G401.6 (cell line): ENCODE results near the gene ADRA2B.
"Not testable (repeated sequence)": the region's sequence is repeated elsewhere in the genome, so short reads cannot be mapped to it uniquely, and the experiment has no call there.

Experiments used
- FAIRE-seq: peaks from 2 replicates; lab custom pipeline; 2012; peaks lifted over from hg19 to GRCh38; lab: Jason Lieb, UNC

Gene ADRA2B

GRCh38 chr2:96150007-96150640, 33.8 kb upstream of the ADRA2B start:
- no peak for FAIRE-seq

DNA sequence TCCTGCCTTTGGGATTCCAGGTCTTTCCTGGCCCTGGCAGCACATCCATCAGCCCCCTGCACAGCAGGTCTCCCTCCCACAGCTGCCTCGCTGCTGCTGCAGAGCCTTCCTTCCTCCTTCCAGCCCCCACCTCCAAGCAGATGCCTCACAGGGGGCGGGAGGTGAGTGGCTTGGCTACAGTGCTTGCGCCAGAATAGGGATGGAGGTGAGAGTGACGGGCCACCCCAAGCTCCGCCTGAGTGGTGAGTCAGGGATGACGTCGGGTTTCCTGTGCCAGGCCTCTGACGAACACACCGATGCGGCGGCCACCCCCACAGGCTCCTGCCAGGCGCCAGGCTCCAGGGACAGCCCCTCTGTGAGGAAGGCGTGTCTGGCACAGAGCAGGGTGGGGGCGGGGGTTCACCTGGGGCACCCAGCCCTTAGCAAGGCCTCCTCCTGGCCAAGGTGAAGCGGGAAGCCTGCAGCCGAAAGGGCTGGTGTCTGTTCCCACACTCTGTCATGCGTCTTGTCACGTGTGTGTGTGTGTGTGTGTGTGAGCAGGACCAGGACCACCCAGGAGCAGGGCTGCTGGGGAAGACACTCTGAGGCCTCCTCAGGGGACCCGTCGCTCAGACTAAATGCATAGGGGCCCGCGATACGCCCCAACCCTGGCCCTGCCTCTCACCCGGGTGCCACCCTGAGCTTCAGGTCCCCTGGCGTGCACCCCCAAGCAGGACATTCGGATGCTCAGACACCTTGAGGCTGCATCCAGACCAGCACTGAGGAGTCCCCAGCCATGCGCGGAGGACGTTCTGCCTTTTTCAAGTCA, 32.2 kb upstream of the ADRA2B start:
- no peak for FAIRE-seq

- FAIRE-seq, result no peak
These were observed 31.3 kb upstream of the ADRA2B start for GRCh38 chr2:96147593-96148201.

- FAIRE-seq, result no peak
These were observed 30.7 kb upstream of the ADRA2B start for GRCh38 chr2:96146881-96147592.

DNA sequence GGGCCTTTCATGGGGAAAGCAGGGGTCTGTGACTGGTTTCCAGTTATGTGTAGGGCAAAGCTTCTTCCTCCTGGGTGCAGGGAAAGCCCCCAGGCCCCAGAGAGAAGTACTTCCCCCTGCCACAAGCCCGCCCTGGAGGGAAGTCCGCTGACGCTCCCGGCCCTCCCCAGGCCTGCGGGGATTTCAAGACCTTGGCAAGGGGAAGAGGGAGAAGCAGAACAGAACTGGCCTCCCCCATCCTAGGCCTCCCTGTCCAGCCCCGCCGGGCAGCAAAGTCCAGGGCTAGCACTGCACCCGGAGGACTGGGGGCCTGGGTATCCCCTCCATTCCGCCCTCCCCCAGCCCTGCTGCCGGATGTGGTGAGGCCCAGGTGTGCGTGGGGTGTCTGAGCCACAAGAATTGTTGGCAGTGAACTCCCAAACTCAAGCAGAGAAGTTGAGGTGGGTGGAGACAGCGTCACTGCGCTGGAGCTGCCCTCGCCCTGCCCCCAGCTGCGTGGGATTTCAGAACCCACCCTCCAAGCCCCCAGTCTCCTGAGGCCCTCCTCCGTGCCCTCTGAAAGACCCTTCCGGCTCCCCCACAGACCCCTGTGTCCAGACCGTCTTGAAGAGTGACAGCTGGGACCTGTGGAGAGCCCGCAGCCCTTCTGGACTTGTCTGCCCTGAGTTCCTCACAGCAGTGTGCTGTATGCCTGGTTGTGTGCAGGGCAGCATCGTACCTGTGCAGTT, 29.9 kb upstream of the ADRA2B start:
- FAIRE-seq, result no peak

DNA sequence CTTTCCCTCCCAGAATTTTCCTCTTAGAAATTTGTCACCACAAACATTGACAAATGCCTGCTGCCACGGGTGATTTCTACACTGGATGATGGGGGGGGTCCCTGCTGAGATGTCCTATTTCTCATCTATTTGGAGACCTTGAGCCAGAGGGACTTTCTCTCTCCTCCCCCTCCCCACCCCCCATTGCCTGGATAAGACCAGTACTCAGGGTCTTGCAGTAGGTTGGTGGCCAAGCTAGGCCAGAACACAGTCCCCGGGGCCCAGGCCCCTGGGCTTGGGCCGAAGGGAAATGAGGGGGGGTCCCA, 29.4 kb upstream of the ADRA2B start:
- no peak for FAIRE-seq

DNA sequence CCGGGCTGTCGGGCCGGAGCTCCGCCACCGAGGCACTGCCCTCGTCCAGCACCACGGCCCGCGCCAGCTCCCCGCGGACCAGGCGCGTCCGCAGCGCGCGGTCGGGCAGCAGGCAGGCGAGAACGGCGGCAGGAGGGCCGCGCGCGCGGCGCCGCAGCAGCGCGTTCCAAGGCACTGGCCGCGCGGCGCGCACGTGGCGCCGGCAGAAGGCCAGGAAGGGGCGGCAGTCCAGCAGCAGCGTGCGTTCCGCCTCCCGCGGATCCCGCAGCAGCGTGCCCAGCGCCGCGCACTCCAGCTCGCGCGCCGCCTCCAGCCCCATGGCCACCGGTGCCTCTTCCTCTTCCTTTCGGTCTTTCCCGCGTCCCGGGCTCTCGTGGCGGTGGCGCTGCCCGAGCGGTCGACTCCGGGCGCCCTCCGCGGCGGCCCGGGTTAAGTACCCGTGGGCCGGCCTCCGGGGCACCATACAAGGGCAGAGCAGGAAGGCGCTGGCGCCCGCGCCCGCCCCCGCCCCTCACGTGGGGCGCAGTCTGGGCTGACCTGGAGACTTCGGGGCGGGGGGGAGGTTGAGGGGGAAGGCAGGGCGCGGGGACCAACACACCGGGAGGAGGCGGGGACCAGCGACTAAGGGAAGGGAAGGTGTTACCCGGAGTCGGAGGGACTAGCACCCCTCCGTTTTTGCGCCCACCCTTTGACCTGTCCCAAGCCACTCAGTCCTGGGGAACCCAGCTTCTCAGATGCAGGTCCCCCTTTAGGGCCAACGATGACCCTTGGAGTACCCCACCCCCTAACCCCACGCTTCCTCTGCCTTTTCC, 28.9 kb upstream of the ADRA2B start, which contains the start of gene DUSP2:
TSS of gene DUSP2 (minus strand) at position 405 of the 812 bp plus-strand sequence. CDS start at position 319, 86 bp downstream.
- no peak for FAIRE-seq

DNA sequence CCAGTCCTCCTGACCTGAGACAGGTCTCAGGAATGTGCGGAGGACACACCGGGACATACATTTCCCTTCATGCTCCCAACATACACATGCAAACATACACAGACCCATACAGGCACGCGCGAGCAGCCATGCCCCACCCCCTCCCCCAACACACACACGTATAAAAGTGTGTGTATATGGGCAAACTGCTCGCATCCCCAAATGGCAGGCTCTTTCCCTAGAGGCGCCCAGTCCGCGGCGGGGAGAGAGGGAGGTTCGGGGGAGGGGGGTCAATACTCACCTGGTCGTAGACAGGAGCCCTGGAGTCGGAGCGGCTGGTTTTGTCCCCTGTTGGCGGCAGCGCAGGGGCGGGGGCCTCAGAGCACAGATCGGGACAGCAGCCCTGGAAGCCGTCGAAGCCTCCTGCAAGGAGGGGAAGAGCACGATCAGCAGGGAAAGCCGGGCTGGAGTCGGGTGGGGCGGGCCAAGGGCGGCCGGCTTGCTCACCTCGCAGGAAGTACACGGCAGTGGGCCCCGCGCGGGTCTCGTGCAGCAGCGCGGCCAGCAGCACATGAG, 28.2 kb upstream of the ADRA2B start:
- no peak for FAIRE-seq

- no peak for FAIRE-seq
These were observed 27.6 kb upstream of the ADRA2B start for GRCh38 chr2:96143848-96144480.

DNA sequence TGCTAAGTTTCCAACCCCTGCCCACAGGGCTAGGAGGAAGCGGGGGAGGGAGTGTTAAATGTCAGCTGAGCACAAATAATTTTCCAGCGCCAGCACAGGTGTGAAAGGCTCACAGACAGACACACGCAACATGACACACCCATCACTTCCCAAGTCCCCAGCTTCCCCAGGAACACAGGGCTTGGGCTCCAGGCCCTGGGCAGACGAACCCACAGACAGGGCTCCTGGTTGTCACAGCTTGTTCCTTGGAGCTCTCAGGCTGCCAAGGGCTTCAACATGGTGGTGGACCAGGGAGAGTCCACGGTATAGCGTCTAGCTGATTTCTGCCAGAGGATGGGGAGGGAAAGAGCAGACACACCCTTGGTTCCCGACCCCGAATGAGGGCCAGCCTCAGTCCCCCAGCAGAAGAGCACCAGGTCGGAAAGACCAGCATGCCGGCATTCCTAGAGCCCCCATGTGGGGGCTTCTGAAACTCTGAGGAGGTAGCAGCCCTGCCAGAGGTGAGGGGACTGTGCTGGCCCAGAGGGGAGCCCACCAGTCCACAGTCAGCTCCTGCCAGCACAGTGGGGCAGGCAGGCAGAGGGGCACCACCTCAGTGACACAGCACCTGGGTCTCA, 27.0 kb upstream of the ADRA2B start:
- FAIRE-seq, result no peak

DNA sequence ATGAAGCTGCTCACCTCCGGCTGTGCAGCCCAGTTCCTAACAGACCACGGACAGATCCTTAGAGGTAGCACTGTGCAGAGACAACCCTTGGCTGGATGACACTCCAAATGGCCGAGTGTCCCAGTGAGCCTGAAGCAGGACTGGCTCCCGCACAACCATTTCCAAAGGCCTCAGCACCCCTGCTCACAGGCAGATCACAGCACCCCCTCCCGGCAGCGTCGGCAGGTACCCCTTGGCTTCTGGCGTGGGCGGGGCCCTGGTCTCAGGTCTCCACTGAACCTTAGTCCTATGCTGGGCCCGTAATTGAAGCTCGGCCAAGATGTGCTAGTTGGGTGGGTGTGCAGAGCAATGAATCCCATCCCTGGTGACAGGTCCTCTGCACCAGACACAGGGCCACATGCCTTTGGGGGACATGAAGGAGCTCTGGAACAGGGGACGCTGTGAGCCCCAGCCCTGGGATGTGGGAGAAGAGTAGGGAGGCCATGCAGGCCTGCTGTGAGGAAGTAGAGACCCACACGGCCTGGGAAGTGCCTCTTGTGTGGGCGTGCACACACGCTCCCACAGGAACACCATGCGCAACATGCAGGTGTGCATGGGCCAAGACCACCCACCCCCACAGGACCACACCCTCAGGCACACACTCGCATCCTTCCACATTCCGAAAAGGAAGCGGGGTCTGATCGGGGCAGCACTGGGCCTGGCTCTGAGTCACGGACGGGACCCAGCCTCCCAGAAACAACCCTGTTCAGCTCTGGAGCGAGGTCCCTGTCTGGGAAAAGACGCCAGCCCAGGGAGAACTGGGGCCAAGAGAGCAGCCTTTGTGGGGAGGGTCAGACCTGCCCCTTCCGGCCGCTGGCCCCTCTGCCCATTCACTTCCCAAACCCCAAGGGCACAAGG, 26.1 kb upstream of the ADRA2B start:
- no peak for FAIRE-seq

- FAIRE-seq, result not testable (repeated sequence)
These were observed 25.2 kb upstream of the ADRA2B start for GRCh38 chr2:96141624-96141967.

DNA sequence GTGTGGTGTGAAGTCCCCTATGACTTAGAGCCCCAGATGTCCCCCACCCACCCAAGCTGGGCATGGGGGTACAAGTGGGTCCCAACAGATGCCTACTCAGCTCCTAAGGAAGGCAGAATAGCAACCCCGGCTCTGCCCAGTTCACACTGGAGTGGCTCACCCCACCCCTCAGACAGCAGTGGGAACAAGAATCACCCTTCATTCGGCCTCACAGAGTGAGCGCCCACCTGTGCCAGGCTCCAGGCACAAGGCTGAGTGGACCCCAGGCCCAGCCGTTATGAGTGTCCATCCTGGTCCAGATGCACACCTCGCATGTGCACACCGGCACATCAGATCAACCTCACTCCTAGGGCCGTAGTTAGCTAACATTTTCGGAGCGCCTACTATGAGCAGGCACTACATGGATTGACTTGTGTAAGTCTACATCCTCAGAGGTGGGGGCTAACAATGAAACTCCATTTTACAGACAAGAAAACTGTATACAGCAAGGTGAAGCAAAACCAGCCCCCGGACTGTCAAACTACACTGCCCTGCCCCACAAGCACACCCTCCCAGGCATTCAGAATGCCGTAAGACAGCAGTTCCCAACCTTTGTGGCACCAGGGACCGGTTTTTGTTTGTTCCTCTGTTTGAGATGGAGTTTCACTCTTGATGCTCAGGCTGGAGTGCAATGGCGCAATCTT, 24.7 kb upstream of the ADRA2B start:
- FAIRE-seq, result no peak

GRCh38 chr2:96139181-96139758, 22.9 kb upstream of the ADRA2B start:
- FAIRE-seq, result no peak

DNA sequence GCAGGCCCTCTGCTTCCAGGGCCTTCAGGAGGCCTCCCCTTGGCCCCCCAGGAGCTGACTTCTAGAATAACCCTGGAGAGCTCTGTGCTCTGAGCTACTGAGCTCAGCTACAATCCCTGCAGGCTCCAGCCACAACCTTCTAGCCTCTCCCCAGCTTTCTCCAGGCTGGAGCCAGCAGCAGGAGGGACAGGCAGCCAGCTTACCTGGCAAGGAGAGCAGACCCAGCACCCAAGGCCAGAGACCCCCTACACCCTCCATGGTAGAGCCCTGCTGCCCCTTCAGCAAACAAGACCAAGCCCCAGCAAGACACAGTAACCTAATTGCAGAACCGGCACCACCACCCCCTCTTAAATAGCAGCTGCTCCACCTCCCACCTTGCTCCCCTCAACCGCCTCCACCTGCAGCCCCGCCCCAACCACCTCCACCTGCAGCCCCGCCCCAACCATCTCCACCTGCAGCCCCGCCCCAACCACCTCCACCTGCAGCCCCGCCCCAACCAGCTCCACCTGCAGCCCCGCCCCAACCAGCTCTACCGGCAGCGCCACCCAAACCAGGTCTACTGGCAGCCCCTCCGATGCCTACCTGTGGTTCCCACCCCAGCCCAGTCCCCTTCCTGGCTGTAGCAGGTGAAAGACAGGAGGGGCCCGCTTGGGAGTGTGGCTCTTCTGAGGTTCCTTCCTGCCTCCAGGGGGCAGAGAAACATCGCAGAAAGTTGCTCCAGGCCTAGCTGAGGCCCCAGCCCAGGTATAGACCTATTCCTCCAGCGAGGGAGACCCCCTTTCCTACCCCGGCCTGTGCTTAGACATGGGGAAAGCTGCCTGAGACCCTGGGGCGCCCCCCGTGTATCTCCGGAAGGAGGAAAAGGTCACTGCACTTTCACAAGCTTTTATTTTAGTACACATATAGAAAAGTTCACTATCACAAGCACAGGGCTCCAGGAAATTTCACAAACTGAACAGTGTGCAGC, 22.1 kb upstream of the ADRA2B start, which contains the start of gene ASTL:
TSS of gene ASTL (minus strand) at position 324 of the 967 bp plus-strand sequence. CDS start at position 258, 66 bp downstream.
- FAIRE-seq, result no peak

- FAIRE-seq, result no peak
These were observed 21.2 kb upstream of the ADRA2B start for GRCh38 chr2:96137321-96138178.
